Activated CD4-positive, alpha-beta T cell treated with anti-CD3 and anti-CD28 coated beads, Interleukin-2, amount 50 U/mL, for 24 hours (primary cell): ENCODE data around the gene B9D1.

Source experiments
- DNase-seq, 2 donors: peaks; one replicate each; pipeline ENCODE4 v3.0.0-alpha.2; 2020; ENCODE audit warnings: low read depth in 1 of 2, low spot score in 1 of 2

The B9D1 gene

DNA sequence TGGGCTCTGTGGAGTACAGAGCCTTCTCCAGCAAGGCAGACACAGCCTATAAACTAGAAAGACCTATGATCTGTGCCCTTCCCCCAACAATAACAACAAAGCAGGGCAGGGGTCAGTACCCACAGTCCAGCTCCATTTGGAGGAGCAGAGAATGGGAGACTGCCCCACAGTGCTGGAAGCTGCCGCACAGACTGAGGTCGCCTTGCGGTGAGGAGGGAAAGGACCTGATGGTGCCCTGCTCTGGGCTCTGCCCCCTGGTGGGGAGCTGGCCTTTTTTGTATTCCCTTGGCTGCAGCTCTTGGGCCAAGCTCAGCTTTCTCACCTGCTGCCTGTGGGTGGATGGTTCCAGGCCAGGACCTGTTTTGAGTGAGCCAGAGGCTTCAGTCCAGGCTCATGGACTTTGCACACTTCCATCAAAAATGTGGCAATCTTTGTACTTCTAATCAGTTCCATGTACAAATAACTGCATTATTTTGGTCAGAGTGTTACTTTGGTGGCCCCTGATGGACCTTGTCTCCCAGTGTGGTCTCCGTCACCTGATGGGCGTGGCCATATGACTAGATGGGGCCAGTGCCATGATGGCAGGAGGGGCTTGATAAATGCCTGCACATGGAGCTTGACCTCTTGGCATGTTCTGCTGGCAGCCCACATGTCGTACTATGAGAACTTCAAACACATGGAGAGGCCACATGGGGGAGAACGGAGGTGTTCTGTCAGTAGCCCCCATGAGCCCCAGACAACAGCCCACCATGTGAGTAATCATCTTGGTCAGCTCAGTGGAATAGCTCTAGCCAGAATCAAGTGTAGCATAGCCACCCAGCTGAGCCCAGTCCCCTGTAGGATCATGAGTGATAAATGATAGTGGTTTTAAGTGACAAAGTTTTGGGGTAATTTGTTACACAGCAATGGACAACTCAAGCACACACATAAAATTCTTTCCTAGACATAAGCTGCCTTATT is 24.2 kb downstream of the B9D1 start:
- peak; percentile 26 to 48 for DNase-seq

- no peak for DNase-seq
Observed at GRCh38 chr17:19337712-19338023, 24.9 kb downstream of the B9D1 start.

- DNase-seq: no peak
Observed at GRCh38 chr17:19336938-19337711, 25.4 kb downstream of the B9D1 start.

DNA sequence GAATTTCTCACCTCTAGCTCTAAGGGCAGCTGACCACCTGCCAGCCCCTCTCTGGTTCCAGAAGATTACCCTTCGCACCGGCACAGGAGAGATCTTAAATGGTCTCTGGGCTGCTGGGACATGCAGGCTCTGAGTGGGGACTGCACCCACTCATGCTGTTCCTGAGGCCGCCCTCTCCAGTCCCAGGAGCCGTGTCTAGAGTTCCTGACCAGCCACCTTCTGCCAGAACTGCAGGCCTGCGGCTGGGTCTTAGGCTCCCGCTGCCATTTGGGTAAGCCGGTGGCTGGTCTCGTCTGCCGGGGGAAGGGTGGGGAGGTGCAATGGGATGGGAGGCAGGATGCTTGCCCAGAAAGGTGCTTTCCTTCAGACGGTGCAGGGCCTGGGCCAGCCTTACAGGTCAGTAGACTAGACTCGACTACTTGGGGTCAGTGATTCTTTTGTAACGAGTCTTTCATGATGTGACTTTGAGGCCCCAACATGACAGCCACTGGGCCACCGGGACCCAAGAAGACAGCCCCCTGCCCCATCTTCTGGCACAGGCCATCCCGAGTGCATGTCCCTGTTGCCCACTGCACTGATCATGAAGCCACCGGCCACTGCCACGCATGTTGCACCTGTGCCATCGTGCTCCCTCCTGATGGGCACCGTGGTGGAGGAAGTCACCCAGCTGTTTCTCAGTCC is 26.4 kb downstream of the B9D1 start:
- no peak for DNase-seq

DNA sequence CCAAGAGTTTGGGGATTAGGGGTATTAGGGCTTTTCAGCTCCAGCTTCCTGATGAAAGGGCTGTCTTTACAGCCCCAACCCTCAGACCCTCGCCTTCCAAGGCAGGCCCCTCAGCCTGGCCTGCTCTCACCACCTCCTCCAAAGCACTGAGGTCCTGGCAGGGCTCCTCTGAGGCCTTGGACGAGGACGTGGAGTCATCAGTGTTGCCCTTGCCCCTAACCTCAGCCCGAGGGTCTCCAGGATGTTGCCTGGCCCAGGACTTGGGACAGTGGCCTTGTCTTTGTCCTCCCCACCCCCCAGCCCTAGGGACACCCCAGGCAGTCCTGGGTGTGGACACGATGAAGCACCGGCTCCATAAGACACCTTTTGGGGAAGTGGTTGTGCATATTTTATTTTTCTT is 28.2 kb downstream of the B9D1 start:
- DNase-seq: no peak

DNA sequence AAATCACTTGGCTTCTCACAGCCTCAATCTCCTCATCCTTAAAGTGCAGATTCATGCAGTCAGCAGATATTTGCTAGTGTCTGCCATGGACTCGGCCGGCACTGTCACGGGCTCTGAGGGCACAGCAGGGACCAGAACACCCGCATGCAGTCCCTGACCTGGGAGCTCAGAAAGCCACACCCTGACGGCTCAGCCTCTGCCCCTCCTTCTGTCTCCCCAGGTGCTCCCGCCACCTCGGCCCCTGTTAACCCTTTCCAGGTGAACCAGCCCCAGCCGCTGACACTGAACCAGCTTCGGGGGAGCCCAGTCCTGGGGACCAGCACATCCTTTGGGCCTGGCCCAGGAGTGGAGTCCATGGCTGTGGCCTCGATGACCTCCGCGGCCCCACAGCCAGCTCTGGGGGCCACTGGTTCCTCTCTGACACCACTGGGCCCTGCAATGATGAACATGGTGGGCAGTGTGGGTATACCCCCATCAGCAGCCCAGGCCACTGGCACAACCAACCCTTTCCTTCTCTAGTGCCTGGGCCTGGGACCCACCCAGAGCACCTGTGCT is 28.7 kb downstream of the B9D1 start:
- no peak for DNase-seq

DNA sequence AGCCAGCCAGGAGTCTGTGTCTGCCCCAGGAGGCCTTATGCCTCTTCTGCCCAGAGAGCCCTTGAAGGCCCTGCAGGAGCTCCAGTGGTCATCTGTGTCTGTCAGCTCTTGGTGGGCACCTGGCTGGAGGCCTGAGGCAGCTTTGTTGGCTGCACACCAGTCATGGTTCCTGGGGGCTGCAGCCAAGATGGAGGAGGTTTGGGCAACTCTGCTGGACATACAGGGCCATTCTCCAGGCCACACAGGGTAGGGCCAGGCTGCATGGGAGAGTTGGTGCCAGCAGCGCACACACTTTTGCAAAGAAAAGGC is 29.4 kb downstream of the B9D1 start:
- no peak for DNase-seq

DNA sequence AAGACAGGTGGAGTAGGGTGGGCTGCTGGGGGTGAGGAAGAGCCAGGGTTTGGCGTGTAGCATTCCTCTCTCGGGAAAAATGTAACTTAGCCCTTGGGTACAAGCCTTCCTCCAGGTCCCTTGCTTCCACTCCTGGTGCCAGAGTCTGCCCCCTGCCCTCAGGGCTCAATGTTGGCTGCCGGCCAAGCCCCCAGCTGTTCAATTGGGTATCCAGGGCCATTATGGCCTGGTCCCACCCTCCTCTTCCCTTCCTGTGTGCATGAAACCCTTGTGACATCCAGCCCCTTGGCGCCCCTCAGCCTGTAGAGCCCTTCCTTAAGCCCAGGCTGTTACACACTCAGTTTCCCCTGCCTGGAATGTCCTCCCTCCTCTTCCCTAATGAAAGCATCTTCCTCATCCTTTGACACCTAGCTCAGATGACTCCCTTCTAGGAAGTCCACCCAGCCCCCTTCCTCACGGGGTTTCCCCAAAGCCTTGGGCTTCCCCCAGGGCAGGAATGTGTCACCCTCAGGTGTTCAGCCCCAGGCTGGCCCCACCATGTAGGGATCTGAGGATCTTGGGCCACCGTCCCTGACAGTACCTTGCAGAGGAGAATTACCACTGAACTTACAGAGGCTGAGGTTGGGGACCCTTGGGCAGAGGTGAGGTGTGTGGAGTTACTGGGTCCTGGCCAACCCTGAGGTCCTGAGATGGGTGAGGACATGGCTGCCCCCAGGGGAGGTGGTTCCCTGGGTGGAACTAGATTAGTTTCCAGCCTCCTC is 30.0 kb downstream of the B9D1 start:
- no peak for DNase-seq

GRCh38 chr17:19331543-19332245 is 30.8 kb downstream of the B9D1 start:
- DNase-seq: no peak

DNA sequence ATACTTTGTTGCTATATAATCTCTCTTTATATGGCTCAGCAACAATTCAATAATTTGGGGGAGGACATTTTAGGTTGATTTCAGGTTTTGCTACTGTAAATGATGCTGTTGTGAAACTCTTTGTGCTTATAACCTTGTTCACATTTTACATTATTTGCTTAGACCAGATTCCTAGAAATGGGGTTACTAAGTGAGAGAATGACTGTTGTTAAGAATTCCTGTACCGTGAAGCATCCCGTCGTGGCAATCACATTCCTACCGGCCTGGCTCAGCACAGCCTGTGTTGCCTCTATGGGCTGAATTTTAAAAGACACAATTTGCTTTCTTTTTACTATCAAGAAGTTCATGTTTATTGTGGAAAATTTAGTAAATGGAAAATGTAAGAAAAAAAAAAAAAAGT is 31.4 kb downstream of the B9D1 start:
- DNase-seq: no peak

DNA sequence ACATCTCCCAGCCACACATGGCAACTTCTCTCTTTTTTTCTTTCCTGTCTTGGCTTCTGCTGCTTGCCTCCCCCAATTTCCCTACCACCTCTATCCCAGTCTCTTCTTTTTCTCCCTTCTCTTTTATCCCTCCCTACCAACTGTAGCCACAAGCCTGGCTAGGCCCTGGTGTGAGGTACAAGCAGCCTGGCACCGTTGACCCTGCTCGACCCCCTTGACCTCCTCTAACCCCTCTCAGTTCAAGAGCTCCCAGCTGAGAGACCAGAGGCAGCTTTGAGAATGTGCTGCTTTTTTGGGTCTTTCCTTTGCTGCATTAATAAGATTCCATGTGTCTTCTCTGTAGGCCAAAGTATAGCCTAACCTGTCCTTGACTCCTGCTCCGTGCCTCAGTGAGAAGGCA is 32.3 kb downstream of the B9D1 start:
- no peak for DNase-seq

DNA sequence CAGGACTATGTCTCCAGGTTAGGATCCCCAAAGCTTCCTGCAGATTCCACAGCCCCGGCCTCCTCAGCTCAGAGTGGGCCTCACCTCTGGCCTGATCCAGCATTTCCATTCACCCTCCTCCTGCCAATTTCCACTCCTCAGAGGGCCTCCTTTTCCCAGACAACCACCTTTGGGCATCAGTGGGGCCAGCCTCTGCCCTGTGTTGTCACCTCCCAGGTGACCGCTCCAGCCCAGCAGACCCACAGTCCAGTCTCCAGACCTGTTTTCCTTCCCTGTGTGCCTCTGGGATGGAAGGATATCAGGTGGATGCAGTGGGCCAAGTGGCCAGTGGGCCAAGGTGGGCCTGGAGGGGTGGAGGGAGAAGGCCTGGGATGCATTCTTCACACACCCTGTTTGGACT is 32.7 kb downstream of the B9D1 start:
- DNase-seq: no peak

DNA sequence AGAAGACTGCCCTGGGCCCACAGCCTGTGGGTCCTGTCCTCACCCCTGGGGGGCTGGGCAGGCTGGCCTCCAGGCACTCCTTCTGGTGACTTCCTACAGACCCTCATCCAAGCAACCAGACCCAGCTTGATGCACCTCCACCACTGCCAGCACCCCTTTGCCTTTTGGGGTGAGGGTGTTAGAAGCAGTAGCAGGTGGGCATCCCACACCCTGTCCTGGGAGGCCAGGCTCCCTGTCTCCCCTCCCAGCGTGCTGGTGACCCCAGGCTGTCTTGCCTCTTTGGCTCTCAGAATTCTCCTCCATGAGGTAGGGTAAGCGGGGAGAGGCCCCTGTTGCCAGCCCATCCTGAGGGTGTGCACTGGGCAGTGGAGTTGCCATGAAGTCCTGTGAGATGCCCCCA is 33.4 kb downstream of the B9D1 start:
- DNase-seq: no peak

DNA sequence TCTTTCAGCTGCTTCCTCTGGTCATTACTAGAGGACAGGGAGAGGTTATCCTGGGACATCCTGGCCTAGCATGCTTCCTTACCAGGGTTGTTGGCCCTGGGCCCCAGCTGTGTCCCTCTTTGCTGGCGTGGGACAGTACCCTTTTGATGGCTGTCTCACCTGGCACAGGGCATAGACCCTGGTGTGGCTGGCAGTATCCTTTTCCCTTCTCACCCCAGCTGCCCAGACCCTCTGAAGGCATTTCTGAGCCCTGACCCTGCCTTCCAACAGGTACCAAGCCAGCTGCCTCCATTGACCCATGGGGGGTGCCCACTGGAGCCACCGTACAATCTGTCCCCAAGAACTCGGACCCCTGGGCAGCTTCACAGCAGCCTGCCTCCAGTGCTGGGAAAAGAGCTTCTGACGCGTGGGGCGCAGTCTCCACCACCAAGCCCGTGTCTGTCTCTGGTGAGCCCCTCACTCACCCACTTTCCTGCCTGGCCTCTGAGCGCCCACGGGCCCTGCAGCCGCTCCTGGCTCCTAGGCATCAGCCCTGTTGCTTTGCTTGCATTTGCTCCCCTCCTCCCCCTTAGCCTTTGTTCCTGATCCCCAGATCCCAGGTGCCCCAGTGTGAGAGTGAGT is 34.0 kb downstream of the B9D1 start:
- DNase-seq: no peak

DNA sequence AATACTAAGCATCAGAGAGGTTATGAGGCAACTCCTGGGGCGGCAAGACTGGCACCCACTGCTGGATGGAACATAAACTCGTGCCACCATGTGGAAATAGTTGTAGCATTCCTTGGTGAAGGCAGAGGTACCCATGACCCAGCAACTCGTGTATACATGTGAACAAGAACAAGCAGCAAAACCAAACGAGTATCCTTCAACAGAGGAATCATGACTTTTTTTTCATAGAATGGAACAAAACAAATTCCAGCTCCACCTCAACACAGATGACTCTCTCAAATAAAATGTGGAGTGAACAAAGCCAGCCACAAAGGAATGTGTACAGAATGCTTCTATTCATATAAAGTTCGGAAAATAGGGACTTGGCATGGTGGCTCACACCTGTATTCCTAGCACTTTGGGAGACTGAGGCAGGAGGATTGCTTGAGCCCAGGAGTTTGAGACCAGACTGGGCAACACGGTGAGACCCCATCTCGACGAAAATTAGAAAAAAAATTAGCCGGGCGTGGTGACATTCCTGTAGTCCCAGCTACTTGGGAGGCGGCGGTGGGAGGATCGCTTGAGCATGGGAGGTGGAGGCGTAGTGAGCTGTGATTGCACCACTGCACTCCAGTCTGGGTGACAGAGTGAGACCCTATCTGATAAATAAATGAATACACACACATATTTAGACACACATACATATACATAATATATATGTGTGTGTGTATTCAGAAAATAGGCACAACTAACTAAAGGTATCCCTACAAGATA is 35.3 kb downstream of the B9D1 start:
- no peak for DNase-seq

GRCh38 chr17:19325542-19325941 is 37.0 kb downstream of the B9D1 start:
- no peak for DNase-seq

DNA sequence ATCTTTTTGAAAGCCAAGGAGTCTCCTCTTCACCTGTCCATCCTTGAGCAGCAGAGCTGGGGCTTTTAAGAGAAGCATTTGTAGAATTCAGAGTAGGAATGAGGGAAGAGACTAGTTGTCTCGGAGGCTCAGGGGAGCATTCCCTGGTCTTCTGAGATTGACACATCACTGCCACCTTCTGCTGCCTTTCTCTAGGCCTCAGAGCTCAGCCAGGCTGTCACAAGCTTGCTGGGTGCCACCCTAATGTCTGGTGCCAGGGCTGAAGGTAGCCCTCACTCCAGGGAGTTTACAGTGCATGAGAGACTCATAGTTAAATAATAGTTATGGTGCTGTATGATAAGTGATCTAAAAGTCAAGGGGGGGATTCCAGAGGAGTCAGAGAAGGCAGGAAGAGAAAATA is 39.7 kb downstream of the B9D1 start:
- DNase-seq: no peak

GRCh38 chr17:19322129-19322505 is 40.4 kb downstream of the B9D1 start:
- no peak for DNase-seq

DNA sequence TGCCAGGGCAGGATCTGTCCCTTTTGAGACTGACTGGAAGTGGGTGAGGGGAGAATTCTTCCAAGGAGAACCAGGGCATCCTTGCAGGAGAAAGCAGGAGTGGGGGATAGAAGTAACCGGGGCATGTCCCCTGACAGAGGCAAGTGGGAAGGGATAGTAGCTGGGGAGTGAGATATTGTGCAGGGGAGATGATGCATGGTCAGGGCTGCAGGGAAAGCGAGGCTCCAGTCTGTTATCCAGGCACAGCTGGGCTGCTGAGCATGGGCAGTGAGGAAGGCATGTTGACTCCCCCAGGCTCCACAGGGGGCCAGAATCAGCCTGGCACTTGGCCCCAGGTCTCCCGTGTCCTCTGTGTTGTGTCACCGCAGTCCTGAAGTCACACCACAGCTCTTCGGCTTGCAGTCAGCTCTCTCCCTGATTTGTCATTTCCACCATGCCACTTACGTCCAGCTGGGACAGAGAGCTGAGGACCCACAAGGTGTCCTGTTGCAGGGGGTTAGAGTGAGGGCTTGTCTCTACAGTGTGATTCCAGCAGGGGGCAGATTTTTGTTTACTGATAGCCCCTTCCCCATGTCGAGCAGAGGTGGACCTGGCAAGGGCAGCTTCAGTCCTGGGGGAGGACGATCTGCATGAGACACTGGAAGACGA is 40.9 kb downstream of the B9D1 start:
- DNase-seq: no peak
